ENCODE data around the gene PPIP5K1.
"Not testable (repeated sequence)": the region's sequence is repeated elsewhere in the genome, so short reads cannot be mapped to it uniquely, and the experiment has no call there.

The PPIP5K1 gene

GRCh38 chr15:43599131-43599530 lies 9.1 kb upstream of the PPIP5K1 start:
- H3K4me3 ChIP-seq (IDR thresholded peaks at IDR 0.05; ENCODE audit: insufficient read depth, low read depth, low read length); H3K4me1 ChIP-seq (ENCODE audit: low read depth, poor library complexity, severe bottlenecking); H3K4me2 ChIP-seq; H3K27ac ChIP-seq; H3K79me2 ChIP-seq (ENCODE audit: insufficient read depth, low read depth); H4K20me1 ChIP-seq (ENCODE audit: insufficient read depth); H3K27me3 ChIP-seq (ENCODE audit: insufficient read depth, low read depth); H3K36me3 ChIP-seq (ENCODE audit: insufficient read depth); H3K9ac ChIP-seq; H2AFZ ChIP-seq (ENCODE audit: low read depth): not testable (repeated sequence)

GRCh38 chr15:43593328-43594190 lies 3.6 kb upstream of the PPIP5K1 start, which contains the start of gene CKMT1B:
CKMT1B (plus strand) TSS chr15:43594027; CDS start chr15:43594219, 192 bp downstream.
- not testable (repeated sequence) for H3K79me2 ChIP-seq (ENCODE audit: insufficient read depth, low read depth); H4K20me1 ChIP-seq (ENCODE audit: insufficient read depth); H3K4me3 ChIP-seq (IDR thresholded peaks at IDR 0.05; ENCODE audit: insufficient read depth, low read depth, low read length); H3K36me3 ChIP-seq (ENCODE audit: insufficient read depth); H3K9ac ChIP-seq; H2AFZ ChIP-seq (ENCODE audit: low read depth); H3K4me1 ChIP-seq (ENCODE audit: low read depth, poor library complexity, severe bottlenecking); H3K27me3 ChIP-seq (ENCODE audit: insufficient read depth, low read depth); H3K4me2 ChIP-seq; H3K27ac ChIP-seq

GRCh38 chr15:43592841-43593240 lies 2.8 kb upstream of the PPIP5K1 start:
- H3K27ac ChIP-seq; H3K27me3 ChIP-seq (ENCODE audit: insufficient read depth, low read depth); H2AFZ ChIP-seq (ENCODE audit: low read depth); H3K9ac ChIP-seq; H3K4me1 ChIP-seq (ENCODE audit: low read depth, poor library complexity, severe bottlenecking); H3K36me3 ChIP-seq (ENCODE audit: insufficient read depth); H4K20me1 ChIP-seq (ENCODE audit: insufficient read depth); H3K79me2 ChIP-seq (ENCODE audit: insufficient read depth, low read depth); H3K4me2 ChIP-seq; H3K4me3 ChIP-seq (IDR thresholded peaks at IDR 0.05; ENCODE audit: insufficient read depth, low read depth, low read length): not testable (repeated sequence)

- not testable (repeated sequence) for H3K27ac ChIP-seq; H2AFZ ChIP-seq (ENCODE audit: low read depth); H4K20me1 ChIP-seq (ENCODE audit: insufficient read depth); H3K27me3 ChIP-seq (ENCODE audit: insufficient read depth, low read depth); H3K4me2 ChIP-seq; H3K9ac ChIP-seq; H3K79me2 ChIP-seq (ENCODE audit: insufficient read depth, low read depth); H3K4me1 ChIP-seq (ENCODE audit: low read depth, poor library complexity, severe bottlenecking); H3K4me3 ChIP-seq (IDR thresholded peaks at IDR 0.05; ENCODE audit: insufficient read depth, low read depth, low read length); H3K36me3 ChIP-seq (ENCODE audit: insufficient read depth)
Observed at GRCh38 chr15:43574607-43575006, 15.4 kb downstream of the PPIP5K1 start.

DNA sequence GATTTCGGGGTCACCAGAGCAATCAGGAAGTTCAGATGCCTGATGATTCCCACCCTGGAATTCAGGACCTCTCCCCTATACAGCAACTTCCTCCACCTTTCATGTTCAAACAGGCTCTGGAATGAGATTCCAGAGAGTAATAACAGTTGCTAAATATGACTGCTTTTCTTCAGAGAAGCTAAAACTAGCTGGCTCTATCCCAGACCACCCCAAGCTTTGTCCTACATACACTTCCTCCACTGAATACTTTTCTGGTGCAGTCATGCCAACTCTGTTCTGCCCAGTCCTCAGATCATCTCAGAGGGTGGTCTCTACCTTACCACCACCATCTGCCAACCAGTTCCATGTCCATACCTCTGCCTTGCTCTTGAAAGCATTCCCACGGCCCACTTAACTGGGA lies 23.4 kb downstream of the PPIP5K1 start:
- H3K79me2 ChIP-seq (ENCODE audit: insufficient read depth, low read depth); H3K27me3 ChIP-seq (ENCODE audit: insufficient read depth, low read depth); H3K4me2 ChIP-seq; H4K20me1 ChIP-seq (ENCODE audit: insufficient read depth); H3K4me3 ChIP-seq (IDR thresholded peaks at IDR 0.05; ENCODE audit: insufficient read depth, low read depth, low read length); H3K4me1 ChIP-seq (ENCODE audit: low read depth, poor library complexity, severe bottlenecking); H3K9ac ChIP-seq; H3K36me3 ChIP-seq (ENCODE audit: insufficient read depth); H3K27ac ChIP-seq; H2AFZ ChIP-seq (ENCODE audit: low read depth): not testable (repeated sequence)

GRCh38 chr15:43563793-43564192 lies 26.2 kb downstream of the PPIP5K1 start:
- not testable (repeated sequence) for H2AFZ ChIP-seq (ENCODE audit: low read depth)

DNA sequence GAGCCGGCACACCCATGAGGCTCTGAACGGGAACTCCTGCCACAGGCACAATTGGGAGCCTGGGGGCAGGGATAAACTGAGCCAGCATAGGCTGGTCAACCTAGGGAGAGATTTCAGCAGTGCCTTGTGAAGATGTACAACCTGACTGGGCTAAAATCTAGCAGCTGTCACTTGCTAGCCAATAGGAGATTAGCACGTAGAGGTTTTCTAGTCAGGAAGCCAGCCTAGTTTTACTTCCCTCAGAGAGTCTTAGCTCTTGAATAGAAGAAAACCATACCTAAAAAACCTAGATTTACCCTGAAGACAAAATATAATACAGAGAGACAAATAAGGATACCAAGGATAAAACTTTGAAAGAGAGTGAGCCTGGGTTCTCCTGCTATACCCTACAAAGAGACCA lies 27.3 kb downstream of the PPIP5K1 start:
- H3K36me3 ChIP-seq (ENCODE audit: insufficient read depth); H3K4me1 ChIP-seq (ENCODE audit: low read depth, poor library complexity, severe bottlenecking); H3K9ac ChIP-seq; H3K4me2 ChIP-seq; H4K20me1 ChIP-seq (ENCODE audit: insufficient read depth); H2AFZ ChIP-seq (ENCODE audit: low read depth); H3K27ac ChIP-seq; H3K4me3 ChIP-seq (IDR thresholded peaks at IDR 0.05; ENCODE audit: insufficient read depth, low read depth, low read length); H3K79me2 ChIP-seq (ENCODE audit: insufficient read depth, low read depth); H3K27me3 ChIP-seq (ENCODE audit: insufficient read depth, low read depth): not testable (repeated sequence)

More at GRCh38 chr15:43563793-43564192, 26.2 kb downstream of the PPIP5K1 start:
- H3K4me3 ChIP-seq (IDR thresholded peaks at IDR 0.05; ENCODE audit: insufficient read depth, low read depth, low read length); H3K4me1 ChIP-seq (ENCODE audit: low read depth, poor library complexity, severe bottlenecking); H3K79me2 ChIP-seq (ENCODE audit: insufficient read depth, low read depth); H3K9ac ChIP-seq; H3K27ac ChIP-seq; H3K36me3 ChIP-seq (ENCODE audit: insufficient read depth); H3K4me2 ChIP-seq; H3K27me3 ChIP-seq (ENCODE audit: insufficient read depth, low read depth); H4K20me1 ChIP-seq (ENCODE audit: insufficient read depth): not testable (repeated sequence)
